Stimulated activated CD4-positive, alpha-beta T cell treated with anti-CD3 and anti-CD28 coated beads, Interleukin-12 subunit alpha, Interleukin-12 subunit beta, amount 100 ng/mL, for 24 hours (primary cell): Measurements from ENCODE around the gene AVL9.
A peak's percentile ranks its signal among the peaks of the same experiment; 100 is the strongest.
"Not testable (repeated sequence)": the region's sequence is repeated elsewhere in the genome, so short reads cannot be mapped to it uniquely, and the experiment has no call there.

ENCODE experiments used
- DNase-seq, 2 experiments: peaks; one replicate each; pipeline ENCODE4 v3.0.0-alpha.2; 2020; ENCODE audit warnings: low read depth in 2 of 2

Gene AVL9

DNA sequence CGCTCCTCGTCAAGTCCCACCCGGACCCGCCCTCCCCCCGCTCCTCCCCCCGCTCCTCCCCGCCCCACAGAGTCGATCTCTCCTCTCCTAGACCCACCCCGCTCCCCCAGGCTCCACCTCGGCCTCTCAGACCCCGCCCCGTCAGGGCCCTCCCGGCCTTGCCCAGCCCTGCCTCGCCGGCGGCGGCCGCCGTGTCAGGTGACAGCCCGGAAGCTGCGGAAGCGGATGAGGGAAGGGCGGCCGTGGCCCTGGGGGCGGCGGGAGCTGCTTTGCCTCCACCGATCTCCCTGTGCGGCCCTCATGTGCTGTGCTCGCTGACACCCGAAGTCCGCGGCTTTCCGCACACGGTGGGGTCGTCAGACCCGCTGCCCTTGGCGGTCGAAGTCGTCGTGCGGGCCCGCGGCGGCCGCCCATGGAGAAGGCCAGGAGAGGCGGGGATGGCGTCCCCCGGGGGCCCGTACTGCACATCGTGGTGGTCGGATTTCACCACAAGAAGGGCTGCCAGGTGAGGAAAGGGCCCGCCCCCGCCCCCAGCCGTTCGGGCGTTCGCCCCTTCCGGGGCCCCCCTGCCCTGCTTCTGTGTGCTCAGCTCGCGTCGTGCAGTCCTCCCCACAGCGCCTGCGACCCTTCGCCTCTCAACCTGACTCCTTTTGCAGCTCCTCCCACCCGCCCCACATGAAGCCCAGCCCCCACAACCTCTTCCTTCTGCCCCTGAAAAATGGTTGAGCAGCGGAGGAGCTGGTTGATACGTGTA, at the start of gene AVL9:
TSS of gene AVL9 (plus strand) at position 192 of the 754 bp plus-strand sequence. CDS start at position 413, 221 bp downstream.
- DNase-seq = peak; percentile 98 to 99

DNA sequence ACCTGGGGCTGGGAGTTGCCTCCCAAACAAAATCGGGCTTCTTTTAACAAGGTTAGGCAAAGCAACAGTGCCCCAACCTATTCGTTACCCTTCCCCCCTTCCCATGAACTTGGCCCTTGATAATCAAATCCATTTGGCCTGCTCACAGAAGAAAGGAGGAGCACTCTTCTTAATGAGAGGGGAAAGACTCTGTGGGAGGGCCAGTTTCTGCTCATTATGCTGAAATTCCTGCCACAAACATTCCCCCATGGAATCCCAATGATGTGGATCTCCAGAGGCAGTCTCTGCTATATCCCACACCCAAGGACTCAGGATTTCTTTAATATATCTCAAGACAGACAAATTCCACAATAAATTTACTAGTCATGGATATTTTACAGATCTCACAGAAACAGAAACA, 48.1 kb upstream of the AVL9 start:
- DNase-seq = no peak

DNA sequence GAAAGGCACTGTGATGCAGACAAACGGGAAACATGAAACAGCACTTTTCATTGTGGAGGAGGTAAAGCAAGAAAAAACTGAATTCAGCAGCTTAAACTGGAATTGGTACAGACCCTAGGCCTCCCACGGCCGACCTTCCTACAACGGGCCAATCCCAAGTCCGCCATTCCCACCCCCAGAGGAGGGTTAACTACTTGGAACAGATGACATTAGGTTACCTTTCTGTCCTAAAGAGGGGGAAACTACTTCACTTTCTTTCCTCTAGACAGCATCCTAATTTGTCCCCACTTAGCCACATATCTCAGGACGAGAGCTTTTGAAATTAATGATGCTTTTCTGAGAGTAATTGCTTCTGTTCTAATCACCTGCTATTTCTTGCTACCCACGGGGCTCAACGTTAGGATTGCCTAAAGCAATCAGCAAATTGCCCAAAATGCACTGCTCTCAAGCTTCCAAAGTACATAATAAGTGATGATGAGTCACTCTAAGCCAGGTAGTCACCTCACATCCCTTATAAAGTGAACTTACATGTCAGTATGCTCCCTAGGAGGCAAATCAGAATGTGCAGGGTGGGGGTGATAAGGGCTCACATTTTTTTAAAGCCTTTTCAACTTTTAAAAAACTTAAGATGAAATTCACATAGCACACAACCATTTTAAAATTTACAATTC, 41.8 kb upstream of the AVL9 start:
- no peak for DNase-seq

DNA sequence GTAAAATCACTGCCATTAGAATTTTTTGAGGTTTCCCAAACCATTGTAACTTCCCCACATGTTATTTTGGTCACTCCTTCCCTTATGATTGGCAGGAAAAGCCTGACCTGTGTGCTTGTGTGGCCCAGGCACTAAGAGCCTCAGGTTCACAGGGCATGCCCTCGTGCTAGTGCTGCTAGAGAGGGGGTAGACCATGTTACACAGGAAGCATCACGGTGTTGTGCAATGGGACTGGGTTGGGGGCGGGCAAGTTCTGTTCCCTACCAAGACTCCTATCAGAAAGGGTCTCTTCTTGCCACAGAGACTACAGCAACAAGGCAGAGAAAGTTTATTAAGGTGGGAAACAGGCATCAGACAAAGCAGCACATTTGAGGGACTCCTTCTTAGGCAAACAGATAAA, 37.3 kb upstream of the AVL9 start:
- DNase-seq = no peak

DNA sequence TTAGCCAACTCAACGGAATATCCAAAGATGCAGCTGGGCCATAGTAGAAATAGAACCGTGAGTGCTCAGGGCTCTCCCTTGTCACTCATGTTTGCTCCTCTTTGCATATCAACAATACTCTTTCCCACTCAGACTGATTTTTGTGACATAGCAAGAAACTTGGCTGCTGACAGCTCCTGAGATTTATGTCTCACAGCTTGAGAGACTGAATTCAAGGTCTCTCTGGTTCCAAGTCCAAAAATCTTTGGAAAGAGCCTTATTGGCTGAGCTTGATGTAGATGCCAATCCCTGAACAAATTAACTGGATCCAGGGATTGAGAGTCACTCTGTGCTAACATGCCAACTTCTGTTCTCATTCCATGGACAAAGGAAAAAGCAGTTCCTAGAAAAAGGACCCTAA, 35.5 kb upstream of the AVL9 start:
- DNase-seq = no peak

DNA sequence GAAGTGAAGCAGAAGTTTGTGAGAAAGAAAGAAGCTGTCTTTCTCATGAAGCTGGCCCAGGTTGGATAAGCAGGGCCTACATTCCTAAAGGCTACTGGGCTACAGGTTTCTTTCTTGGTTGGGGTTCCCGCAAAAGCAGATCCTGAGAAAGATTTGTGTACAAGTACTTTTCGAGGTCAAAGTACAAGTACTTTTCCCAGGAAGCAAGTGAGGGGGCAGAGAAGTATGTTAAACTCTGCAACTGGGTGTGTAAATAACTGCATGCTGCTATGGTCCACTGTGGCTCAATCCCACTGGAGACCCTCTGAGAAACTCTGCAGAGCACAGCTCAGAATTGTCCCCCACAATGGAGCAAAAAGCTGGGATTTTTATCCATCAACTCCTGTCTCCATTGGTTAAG, 33.8 kb upstream of the AVL9 start:
- DNase-seq = no peak

DNA sequence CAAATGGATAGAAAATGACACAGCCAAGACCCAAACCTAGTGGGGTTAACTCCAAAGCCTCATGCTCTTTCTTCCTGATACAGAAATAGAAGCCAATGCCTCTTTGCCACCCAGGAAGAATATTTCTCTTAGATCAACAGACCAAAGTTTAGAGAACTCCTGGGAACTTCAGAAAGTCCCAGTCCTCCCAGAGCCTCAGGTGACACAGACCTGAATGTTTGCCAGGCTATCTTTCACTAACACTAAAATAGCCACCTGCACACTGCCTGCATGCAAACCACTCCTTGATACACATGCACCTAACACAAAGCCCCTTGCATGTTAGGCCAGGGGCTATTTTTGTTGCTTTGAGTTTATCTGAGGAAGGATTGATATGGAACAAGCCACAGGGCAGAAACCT, 32.8 kb upstream of the AVL9 start:
- DNase-seq = no peak

DNA sequence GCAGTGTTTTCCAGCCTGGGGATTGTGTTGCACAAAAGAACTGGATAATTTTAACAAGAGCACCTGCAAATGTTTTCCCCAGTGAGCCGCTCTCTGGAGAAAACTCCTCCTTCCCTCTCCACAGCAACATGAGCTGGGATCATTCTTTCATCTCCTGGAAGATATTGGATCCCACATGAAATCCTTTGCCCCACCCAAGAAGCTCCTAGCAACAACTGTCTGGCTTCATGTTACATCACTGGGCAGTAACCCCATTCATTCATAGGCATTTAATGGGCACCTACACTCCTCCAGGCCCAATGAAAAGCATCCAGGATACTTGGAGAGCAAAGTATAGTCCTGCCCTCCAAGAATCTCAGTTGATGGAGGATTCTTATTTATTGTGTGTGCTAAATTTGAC, 32.3 kb upstream of the AVL9 start:
- DNase-seq = no peak

DNA sequence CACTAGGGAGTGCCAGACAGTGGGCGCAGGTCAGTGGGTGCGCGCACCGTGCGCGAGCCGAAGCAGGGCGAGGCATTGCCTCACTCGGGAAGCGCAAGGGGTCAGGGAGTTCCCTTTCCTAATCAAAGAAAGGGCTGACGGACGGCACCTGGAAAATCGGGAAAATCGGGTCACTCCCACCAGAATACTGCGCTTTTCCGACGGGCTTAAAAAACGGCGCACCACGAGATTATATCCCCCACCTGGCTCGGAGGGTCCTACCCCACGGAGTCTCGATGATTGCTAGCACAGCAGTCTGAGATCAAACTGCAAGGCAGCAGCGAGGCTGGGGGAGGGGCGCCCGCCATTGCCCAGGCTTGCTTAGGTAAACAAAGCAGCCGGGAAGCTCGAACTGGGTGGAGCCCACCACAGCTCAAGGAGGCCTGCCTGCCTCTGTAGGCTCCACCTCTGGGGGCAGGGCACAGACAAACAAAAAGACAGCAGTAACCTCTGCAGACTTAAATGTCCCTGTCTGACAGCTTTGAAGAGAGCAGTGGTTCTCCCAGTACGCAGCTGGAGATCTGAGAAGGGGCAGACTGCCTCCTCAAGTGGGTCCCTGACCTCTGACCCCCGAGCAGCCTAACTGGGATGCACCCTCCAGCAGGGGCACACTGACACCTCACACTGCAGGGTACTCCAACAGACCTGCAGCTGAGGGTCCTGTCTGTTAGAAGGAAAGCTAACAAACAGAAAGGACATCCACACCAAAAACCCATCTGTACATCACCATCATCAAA, 30.5 kb upstream of the AVL9 start:
- DNase-seq = not testable (repeated sequence)

DNA sequence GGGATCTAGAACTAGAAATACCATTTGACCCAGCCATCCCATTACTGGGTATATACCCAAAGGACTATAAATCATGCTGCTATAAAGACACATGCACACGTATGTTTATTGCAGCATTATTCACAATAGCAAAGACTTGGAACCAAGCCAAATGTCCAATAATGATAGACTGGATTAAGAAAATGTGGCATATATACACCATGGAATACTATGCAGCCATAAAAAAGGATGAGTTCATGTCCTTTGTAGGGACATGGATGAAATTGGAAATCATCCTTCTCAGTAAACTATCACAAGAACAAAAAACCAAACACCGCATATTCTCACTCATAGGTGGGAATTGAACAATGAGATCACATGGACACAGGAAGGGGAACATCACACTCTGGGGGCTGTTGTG, 25.3 kb upstream of the AVL9 start:
- not testable (repeated sequence) for DNase-seq

DNA sequence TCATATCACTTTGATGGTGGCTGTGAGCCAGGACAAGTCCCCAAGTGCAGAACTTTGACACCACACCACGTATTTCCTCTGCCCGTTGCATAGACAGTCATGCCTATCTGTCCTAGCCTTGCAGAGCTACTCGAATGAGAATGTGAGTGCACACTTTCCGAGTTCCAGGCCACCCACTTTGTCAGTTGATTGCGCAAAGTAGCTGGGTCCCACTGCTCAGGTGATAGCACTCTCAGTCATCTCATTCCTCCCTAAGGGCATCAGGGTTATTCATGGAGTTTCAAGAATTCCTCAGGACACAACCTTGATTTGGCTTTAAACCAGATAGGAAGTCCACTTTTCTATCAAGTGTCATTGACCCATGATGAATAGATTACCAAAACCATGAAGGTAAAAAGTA, 24.4 kb upstream of the AVL9 start:
- DNase-seq = no peak

DNA sequence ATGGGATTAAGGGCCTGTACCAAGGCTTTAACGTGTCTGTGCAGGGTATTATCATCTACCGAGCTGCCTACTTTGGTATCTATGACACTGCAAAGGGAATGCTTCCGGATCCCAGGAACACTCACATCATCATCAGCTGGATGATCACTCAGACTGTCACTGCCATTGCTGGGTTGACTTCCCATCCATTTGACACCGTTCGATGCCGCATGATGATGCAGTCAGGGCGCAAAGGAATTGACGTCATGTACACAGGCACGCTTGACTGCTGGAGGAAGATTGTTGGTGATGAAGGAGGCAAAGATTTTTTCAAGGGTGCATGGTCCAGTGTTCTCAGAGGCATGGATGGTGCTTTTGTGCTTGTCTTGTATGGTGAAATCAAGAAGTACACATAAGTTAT, 23.3 kb upstream of the AVL9 start:
- no peak for DNase-seq

DNA sequence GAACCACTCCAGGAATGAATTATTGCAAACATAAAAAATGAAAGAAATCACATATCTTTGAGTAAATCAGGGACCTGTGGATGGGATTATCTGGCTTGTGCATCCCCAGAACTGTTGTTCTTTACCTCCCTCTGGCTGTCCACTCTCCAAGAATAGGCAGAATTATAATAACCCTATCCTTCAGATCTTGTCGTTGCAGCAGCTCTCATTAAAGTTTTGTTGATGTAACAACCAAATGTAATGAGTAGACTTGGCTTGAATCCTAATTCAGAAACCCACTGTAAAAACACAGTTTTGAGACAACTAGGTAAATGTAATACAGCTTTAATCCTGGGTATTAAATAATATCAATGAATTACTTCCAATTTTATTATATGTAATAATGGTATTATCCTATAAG, 21.3 kb upstream of the AVL9 start:
- DNase-seq = no peak

DNA sequence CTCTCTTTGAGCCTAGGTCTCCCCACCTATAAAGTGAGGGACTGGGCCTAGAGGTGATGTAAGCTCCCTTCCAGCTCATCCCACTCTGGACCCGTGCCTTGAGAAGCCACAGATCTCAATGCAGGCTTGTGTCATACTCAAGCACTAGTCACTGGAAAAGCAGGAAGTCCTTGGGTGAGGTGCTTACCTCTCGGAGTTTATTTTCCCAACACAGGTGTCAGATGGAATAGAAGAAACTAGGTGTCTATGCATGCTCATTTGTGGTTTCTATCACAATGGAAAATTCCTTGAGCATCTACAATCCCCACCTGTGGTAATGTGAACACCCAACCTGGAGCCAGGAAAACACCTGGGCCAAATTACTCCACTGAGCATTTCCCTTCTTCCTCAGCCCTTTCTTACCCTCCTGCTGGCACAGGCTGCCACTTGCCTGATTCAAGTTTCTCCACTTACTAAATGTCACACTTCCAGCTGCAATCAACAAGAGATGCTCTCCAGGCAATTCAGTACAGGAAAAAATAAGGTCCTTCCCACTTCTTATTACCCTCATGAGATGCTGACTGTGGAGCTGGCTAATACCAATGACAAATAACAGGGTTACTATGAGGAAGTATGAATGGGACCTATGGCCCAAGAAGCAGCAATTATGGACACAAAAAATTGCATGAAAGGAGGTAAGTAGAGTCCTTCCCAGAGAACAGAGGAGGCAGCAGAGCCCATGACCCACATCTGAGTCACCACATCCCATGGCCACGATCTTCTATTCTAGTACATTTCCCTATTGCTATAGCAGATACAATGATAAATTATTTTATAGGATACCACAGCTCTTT, 18.3 kb upstream of the AVL9 start:
- DNase-seq = no peak

DNA sequence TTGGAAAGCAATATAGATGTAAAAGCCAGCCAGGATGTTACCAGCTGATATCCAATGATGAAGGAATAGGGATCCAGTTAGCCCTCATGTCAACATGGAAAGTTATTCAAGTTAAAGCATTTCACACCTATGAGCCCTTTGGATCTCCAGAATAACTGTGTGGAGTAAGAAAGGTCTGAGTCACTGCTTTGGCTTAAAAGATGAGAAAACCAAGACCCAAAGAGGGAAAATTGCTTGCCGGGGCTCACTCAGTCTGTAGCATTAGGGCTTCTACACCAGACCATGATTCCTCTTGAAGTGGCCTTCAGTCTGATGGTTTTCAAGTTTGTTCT, 17.7 kb upstream of the AVL9 start:
- no peak for DNase-seq

DNA sequence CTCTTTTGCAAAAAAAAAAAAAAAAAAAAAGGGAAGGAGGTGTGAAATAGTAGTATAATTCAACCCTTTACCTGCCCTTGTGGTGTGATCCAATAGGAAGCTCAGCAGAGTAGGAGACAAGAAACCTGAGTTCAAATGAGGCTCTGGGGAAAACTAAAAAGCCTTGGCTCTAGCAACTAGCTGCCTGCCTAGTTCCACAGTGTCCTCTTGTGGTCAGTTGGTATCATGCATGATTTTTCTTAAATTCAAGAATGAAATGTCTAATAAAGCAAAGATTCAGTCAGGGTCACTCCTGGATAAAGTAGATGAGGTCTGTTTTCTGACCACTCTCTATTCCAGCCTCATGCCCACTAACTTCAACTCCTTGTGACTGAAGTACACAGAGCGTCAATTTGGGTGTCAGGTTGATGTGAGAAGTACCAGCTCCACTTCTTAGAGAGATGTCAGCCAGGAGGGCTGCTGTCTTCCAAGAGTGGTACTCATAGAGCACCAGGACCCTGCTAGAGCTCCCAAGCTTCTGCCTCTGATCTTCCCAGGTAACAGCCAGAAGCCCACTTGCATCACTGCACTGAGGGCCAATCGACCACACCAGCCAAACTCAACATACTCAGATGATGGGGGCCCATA, 15.6 kb upstream of the AVL9 start:
- DNase-seq = no peak

DNA sequence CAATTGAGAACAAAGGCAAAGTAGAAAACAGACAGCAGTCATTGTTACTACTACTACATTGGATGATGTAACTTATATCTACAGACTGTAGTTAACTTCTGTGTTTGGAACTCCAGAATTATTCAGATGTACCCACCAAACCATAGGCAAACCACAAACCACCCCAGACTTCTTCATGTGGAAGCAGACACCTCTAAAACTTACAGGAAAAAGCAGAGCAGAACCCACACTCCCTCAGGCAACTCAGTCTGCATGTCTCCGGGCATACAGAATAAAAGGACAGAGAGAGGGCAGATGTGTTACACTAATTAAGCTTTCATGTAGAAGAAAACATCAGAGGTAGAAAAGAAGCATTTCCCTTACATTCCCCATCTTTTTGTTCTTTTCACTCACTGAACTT, 14.1 kb upstream of the AVL9 start:
- no peak for DNase-seq

DNA sequence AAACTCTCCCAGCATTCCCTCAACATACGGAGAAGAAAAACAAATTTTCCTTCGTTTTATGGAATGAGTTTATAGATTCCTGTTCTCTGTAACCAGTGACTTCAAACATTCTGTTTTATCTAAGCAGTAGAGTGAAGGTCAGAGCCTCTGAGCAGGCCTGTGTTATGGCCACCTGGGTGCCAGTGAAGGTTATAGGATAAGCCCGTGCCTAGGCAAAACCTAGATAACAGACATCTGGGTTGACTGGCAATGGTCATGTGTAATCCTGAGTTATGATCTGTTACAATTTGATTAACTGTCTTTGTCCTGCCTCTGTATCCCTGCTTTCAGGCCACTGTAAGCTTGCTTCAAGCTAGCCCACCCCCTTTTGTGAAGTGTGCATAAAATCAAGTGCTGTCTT, 13.4 kb upstream of the AVL9 start:
- no peak for DNase-seq

DNA sequence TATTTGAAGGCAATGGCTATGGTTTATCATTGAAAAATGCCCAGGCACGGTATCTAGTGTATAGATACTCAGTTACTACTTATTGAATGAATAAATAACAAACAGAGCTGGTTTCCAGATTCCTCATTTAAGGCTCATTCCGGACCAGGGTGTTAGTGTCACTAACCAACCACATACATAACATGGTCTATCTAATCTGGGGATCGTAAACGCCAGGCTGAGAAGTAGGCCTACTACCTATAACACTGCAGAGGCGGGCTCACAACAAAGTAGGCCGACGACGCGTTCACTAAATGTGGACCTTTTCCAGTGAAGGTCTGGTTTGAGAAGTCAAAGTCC, 5.5 kb upstream of the AVL9 start:
- no peak for DNase-seq

DNA sequence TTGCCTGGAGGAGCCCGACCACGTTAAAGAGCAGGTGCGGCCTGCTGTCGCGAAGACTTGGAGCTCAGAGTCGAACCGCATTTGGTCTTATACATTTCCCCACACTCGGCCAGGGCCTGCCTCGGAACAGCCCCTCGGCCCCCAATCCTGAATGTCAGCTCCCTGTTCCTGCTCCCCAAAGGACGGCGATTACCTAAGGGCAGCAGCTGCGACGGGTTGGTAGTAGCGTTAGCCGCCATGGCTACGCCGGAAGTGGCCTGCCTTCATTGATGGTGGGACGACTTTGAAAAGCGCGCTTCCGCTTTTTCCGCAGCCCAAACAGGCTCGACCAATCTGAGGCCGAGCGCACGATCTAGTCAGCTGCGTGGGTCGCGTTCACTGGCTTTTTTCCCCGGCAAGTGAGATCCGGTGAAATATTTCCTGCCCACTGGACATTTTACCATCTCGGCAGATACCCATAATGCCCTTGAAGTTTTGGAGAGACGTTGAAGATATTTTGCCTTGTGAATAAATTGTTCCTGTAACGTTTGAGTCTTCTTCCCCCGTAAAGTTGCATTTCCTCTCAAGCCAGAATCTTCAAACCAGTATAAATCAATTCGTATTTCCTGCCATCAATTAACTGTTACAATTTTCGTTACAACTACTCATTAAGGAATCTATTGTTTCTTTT, 5.0 kb upstream of the AVL9 start, which contains the start of gene LSM5:
TSS of gene LSM5 (minus strand) at position 254 of the 670 bp plus-strand sequence. CDS start at position 239, 15 bp downstream.
- DNase-seq = peak; percentile 82

DNA sequence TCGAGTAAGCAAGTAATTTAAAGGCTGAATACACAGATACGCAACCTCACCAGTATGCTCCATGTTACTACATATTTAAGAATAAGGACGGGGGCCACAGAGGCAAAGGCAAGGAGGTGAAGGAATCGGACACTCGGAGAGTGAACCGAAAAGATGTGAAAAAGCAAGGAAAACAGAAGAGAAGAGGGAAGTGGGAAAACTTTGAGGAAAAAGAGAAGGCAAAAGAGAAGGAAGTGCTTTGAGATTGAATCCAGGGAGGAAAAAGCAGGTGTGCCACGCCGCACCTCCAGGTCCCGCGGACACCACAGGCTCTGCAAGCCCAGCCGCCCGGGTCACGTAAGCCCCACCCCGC, 367 bp upstream of the AVL9 start:
- DNase-seq = no peak
